SK-N-SH treated with all-trans-retinoic acid at 6 μM for 48 hours (cell line): ENCODE data around the gene C17orf50.

ENCODE experiments used
- ATAC-seq: fragments of 200-7000 bp; cut with Tn5 transposase; 3 replicates; pipeline ENCODE4 v1.9.1; 2020; ENCODE audit warnings: mild to moderate bottlenecking, moderate library complexity
- ARNTL ChIP-seq: fragments of 450-650 bp; formaldehyde crosslinking; IDR thresholded peaks from 2 replicates; pipeline ENCODE4 v1.5.0; 2020; ENCODE audit warnings: low read depth, mild to moderate bottlenecking, moderate library complexity, borderline replicate concordance
- CSDC2 ChIP-seq: fragments of 250-450 bp; sonication (Bioruptor Pico); IDR thresholded peaks from 2 replicates; pipeline ENCODE4 v1.5.0; 2020; ENCODE audit warnings: mild to moderate bottlenecking, moderate library complexity
- ESRRG ChIP-seq: fragments of 250-450 bp; sonication (Bioruptor Pico); IDR thresholded peaks from 2 replicates; pipeline ENCODE4 v1.6.1; 2021; ENCODE audit warnings: mild to moderate bottlenecking
- ISL1 ChIP-seq: fragments of 250-450 bp; sonication (Bioruptor Pico); IDR thresholded peaks from 2 replicates; pipeline ENCODE4 v2.1.2; 2022; ENCODE audit warnings: mild to moderate bottlenecking, moderate library complexity
- OSR1 ChIP-seq: fragments of 250-450 bp; sonication (Bioruptor Pico); IDR thresholded peaks from 2 replicates; pipeline ENCODE4 v1.8.0; 2022; ENCODE audit warnings: moderate library complexity, mild to moderate bottlenecking, inconsistent platforms
- PATZ1 ChIP-seq: fragments of 250-450 bp; sonication (Bioruptor Pico); IDR thresholded peaks from 2 replicates; pipeline ENCODE4 v1.8.0; 2020; ENCODE audit warnings: mild to moderate bottlenecking, moderate library complexity, borderline replicate concordance
- PPARA ChIP-seq: fragments of 250-450 bp; sonication (Bioruptor Pico); IDR thresholded peaks from 2 replicates; pipeline ENCODE4 v1.5.0; 2020; ENCODE audit warnings: mild to moderate bottlenecking, borderline replicate concordance
- RARB ChIP-seq: fragments of 250-450 bp; sonication (Bioruptor Pico); IDR thresholded peaks from 2 replicates; pipeline ENCODE4 v1.8.0; 2021; ENCODE audit warnings: mild to moderate bottlenecking, moderate library complexity
- SNAI2 ChIP-seq: fragments of 250-450 bp; sonication (Bioruptor Pico); IDR thresholded peaks from 2 replicates; pipeline ENCODE4 v1.5.0; 2020; ENCODE audit warnings: mild to moderate bottlenecking, moderate library complexity
- TCF4 ChIP-seq: fragments of 250-450 bp; sonication (Bioruptor Pico); IDR thresholded peaks from 2 replicates; pipeline ENCODE4 v1.8.0; 2021; ENCODE audit warnings: mild to moderate bottlenecking, moderate library complexity, borderline replicate concordance
- TOX ChIP-seq: fragments of 250-450 bp; sonication (Bioruptor Pico); IDR thresholded peaks from 2 replicates; pipeline ENCODE4 v1.8.0; 2021; ENCODE audit warnings: mild to moderate bottlenecking, moderate library complexity, borderline replicate concordance
- ZFP3 ChIP-seq: fragments of 250-450 bp; sonication (Bioruptor Pico); IDR thresholded peaks from 2 replicates; pipeline ENCODE4 v1.5.0; 2020; ENCODE audit warnings: mild to moderate bottlenecking, moderate library complexity
- ZFP30 ChIP-seq: fragments of 450-650 bp; formaldehyde crosslinking; IDR thresholded peaks from 2 replicates; pipeline ENCODE4 v1.5.0; 2022; ENCODE audit warnings: mild to moderate bottlenecking, moderate library complexity
- ZNF70 ChIP-seq: fragments of 450-650 bp; formaldehyde crosslinking; IDR thresholded peaks from 2 replicates; pipeline ENCODE4 v1.5.0; 2020; ENCODE audit warnings: mild to moderate bottlenecking, moderate library complexity
- ZNF8 ChIP-seq: fragments of 450-650 bp; formaldehyde crosslinking; IDR thresholded peaks from 2 replicates; pipeline ENCODE4 v1.5.0; 2020; ENCODE audit warnings: mild to moderate bottlenecking, moderate library complexity
- TF ChIP-seq, protein P1 (sequence below): fragments of 250-450 bp; sonication (Bioruptor Pico); IDR thresholded peaks from 2 replicates; pipeline ENCODE4 v1.5.0; 2020; ENCODE audit warnings: mild to moderate bottlenecking, moderate library complexity
- TF ChIP-seq, protein P2 (sequence below): fragments of 250-450 bp; sonication (Bioruptor Pico); IDR thresholded peaks from 2 replicates; pipeline ENCODE4 v1.5.1; 2020; ENCODE audit warnings: low read depth, mild to moderate bottlenecking, moderate library complexity
- TF ChIP-seq, protein P3 (sequence below): fragments of 250-450 bp; sonication (Bioruptor Pico); IDR thresholded peaks from 2 replicates; pipeline ENCODE4 v1.8.0; 2021; ENCODE audit warnings: low read depth, mild to moderate bottlenecking, moderate library complexity, borderline replicate concordance
- TF ChIP-seq, protein P4 (sequence below): fragments of 250-450 bp; sonication (Bioruptor Pico); IDR thresholded peaks from 2 replicates; pipeline ENCODE4 v1.5.1; 2021; ENCODE audit warnings: mild to moderate bottlenecking, moderate library complexity

The C17orf50 gene

GRCh38 chr17:35778641-35779196 is 18.0 kb downstream of the C17orf50 start (continued):
- TF ChIP-seq, protein P1, sequence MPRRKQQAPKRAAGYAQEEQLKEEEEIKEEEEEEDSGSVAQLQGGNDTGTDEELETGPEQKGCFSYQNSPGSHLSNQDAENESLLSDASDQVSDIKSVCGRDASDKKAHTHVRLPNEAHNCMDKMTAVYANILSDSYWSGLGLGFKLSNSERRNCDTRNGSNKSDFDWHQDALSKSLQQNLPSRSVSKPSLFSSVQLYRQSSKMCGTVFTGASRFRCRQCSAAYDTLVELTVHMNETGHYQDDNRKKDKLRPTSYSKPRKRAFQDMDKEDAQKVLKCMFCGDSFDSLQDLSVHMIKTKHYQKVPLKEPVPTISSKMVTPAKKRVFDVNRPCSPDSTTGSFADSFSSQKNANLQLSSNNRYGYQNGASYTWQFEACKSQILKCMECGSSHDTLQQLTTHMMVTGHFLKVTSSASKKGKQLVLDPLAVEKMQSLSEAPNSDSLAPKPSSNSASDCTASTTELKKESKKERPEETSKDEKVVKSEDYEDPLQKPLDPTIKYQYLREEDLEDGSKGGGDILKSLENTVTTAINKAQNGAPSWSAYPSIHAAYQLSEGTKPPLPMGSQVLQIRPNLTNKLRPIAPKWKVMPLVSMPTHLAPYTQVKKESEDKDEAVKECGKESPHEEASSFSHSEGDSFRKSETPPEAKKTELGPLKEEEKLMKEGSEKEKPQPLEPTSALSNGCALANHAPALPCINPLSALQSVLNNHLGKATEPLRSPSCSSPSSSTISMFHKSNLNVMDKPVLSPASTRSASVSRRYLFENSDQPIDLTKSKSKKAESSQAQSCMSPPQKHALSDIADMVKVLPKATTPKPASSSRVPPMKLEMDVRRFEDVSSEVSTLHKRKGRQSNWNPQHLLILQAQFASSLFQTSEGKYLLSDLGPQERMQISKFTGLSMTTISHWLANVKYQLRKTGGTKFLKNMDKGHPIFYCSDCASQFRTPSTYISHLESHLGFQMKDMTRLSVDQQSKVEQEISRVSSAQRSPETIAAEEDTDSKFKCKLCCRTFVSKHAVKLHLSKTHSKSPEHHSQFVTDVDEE (CRISPR knock-in tag) = no peak
- TF ChIP-seq PPARA (CRISPR knock-in tag) (no peak), ESRRG (CRISPR knock-in tag) (no peak), ZFP3 (CRISPR knock-in tag) (no peak)

GRCh38 chr17:35780950-35781349 is 20.3 kb downstream of the C17orf50 start:
- no peak for ATAC-seq

GRCh38 chr17:35784895-35785294 is 24.2 kb downstream of the C17orf50 start:
- TF ChIP-seq PATZ1 (no peak), SNAI2 (CRISPR knock-in tag) (no peak), ZFP30 (CRISPR knock-in tag) (no peak)
- TF ChIP-seq, protein P2, sequence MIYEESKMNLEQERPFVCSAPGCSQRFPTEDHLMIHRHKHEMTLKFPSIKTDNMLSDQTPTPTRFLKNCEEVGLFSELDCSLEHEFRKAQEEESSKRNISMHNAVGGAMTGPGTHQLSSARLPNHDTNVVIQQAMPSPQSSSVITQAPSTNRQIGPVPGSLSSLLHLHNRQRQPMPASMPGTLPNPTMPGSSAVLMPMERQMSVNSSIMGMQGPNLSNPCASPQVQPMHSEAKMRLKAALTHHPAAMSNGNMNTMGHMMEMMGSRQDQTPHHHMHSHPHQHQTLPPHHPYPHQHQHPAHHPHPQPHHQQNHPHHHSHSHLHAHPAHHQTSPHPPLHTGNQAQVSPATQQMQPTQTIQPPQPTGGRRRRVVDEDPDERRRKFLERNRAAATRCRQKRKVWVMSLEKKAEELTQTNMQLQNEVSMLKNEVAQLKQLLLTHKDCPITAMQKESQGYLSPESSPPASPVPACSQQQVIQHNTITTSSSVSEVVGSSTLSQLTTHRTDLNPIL = no peak
- no peak for ATAC-seq

More at GRCh38 chr17:35780950-35781349, 20.3 kb downstream of the C17orf50 start:
- no peak for TF ChIP-seq ARNTL (CRISPR knock-in tag)
- TF ChIP-seq SNAI2 (CRISPR knock-in tag) = no peak
- no peak for TF ChIP-seq ZFP30 (CRISPR knock-in tag)
- TF ChIP-seq CSDC2 = no peak
- TF ChIP-seq PATZ1 = no peak
- TF ChIP-seq TCF4 (CRISPR knock-in tag) = no peak
- TF ChIP-seq ESRRG (CRISPR knock-in tag) = no peak
- no peak for TF ChIP-seq PPARA (CRISPR knock-in tag)
- TF ChIP-seq ZNF8 = no peak
- no peak for TF ChIP-seq ISL1 (CRISPR knock-in tag)
- TF ChIP-seq, protein P3, sequence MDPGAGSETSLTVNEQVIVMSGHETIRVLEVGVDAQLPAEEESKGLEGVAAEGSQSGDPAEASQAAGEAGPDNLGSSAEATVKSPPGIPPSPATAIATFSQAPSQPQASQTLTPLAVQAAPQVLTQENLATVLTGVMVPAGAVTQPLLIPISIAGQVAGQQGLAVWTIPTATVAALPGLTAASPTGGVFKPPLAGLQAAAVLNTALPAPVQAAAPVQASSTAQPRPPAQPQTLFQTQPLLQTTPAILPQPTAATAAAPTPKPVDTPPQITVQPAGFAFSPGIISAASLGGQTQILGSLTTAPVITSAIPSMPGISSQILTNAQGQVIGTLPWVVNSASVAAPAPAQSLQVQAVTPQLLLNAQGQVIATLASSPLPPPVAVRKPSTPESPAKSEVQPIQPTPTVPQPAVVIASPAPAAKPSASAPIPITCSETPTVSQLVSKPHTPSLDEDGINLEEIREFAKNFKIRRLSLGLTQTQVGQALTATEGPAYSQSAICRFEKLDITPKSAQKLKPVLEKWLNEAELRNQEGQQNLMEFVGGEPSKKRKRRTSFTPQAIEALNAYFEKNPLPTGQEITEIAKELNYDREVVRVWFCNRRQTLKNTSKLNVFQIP (CRISPR knock-in tag) = no peak
- TF ChIP-seq, protein P4, sequence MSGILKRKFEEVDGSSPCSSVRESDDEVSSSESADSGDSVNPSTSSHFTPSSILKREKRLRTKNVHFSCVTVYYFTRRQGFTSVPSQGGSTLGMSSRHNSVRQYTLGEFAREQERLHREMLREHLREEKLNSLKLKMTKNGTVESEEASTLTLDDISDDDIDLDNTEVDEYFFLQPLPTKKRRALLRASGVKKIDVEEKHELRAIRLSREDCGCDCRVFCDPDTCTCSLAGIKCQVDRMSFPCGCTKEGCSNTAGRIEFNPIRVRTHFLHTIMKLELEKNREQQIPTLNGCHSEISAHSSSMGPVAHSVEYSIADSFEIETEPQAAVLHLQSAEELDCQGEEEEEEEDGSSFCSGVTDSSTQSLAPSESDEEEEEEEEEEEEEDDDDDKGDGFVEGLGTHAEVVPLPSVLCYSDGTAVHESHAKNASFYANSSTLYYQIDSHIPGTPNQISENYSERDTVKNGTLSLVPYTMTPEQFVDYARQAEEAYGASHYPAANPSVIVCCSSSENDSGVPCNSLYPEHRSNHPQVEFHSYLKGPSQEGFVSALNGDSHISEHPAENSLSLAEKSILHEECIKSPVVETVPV = no peak
- TF ChIP-seq ZFP3 (CRISPR knock-in tag) = no peak
- no peak for TF ChIP-seq ZNF70 (CRISPR knock-in tag)
- TF ChIP-seq, protein P1 (CRISPR knock-in tag) = no peak
- no peak for TF ChIP-seq RARB (CRISPR knock-in tag)
- TF ChIP-seq OSR1 (CRISPR knock-in tag) = no peak
- no peak for TF ChIP-seq TOX
